CD4-positive, alpha-beta T cell treated with Interleukin-21 for 1 hour (primary cell): Measurements from ENCODE around the gene RBBP8NL.

ENCODE experiments used
- DNase-seq: peaks from one replicate; pipeline ENCODE4 v3.0.0-alpha.2; 2020

The RBBP8NL gene, protein sequence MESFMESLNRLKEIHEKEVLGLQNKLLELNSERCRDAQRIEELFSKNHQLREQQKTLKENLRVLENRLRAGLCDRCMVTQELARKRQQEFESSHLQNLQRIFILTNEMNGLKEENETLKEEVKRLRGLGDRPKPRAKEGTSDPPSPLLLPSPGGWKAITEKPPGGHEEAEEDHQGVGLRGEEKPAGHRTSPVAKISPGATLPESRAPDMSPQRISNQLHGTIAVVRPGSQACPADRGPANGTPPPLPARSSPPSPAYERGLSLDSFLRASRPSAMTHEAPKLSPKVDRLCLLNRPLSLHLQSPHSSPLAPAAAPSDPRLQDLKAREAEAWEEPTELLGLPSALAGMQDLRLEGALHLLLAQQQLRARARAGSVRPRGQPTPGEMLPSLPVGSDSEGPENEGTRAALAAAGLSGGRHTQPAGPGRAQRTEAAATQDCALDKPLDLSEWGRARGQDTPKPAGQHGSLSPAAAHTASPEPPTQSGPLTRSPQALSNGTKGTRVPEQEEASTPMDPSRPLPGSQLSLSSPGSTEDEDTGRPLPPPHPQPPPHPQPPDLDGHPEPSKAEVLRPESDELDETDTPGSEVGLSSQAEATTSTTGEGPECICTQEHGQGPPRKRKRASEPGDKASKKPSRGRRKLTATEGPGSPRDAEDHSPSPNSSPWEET

DNA sequence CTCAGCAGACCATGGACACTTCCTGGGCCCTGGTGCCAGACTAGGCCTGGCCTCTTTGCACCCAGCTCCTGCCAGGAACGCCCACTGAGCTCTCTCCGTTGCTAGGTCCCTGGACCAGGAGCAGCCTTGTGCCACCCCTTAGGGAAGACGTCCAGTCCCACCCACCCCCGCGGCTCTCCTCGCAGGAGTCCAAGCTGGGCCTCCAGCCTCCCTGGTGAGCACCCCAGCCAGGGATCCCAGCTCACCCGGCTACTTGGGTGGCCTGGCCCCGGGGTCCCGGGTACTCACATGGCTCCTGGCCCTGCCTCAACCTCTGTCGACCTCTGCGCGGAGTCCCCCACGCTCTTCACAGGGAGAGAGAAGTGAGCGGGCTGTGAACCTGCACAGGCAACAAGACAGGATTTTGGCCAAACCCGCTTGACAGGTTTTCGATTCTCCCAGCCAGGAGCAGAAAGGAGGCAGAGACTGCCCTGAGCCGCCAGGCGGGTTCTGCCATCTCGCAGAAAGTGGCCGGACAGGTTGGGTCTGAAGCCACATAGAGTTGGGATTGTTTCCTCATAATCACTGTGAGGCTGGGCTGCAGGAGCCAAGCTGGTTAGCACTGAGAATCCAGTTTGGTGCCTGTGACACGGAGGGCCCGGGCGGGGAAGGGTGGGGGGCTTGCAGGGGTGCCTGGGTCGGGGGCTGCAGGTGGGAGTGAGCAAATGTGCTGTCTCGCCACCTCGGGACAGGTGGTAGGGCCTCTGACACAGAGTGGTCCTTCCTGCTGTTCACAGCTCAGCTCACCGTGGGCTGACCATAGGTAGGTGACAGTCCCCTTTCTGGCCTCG lies at the start of gene RBBP8NL:
Gene RBBP8NL (minus strand): TSS at position 368 of the 830 bp plus-strand sequence. CDS start 7,892 bp downstream, outside the sequence.
- no peak for DNase-seq

DNA sequence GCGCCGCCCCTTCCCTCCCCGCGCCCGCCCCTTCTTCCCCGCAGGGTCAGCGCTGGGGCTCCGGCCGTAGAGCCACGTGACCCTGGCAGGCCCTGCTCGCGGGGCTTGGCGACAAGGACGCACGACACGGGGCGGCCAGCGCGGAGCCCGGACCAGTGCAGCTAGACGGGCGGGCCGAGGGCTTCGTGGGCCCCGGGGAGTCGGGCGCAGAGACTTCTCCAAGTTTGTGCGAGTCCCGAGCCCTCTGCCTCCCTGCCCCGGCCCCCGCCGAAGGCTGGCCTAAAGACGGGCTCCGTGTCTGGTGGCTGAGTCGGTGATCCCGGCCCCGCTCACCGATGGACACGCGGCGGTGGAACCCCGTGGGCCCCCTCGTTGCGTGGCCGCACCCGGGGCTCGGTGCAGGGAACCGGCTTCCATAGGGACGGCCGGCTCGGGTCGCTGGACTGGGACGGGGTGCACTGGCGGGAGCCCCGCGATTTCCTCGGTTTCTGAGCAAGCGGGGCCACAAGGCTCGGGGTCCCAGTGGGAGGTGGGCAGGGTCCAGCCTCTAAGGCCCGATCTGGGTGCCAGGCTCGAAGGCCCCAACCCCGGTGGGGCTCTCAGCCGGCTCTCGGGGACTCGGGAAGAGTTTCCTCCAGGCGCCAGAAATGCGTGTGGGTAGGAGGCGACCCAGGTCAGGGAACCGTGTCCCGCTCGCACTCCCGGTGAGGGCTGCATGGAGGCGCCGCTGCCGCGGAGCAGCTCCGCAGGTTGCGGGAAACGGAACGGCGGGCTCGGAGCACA lies 48.9 kb upstream of the RBBP8NL start:
- DNase-seq: no peak

DNA sequence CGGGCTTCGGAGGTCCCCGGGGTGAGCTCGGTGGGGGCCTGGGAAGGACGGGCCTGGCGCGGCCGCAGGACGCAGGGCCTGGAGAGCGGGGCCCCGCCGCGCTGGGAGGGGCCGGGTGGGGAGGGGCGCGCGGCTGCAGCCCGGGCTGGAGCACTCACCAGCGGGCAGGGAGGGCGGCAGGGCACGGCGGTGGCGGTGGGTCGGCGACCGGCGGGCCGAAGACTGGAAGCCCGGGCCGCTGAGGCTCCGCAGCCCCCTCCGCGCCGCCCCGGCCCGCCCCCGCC lies 48.4 kb upstream of the RBBP8NL start, which contains the start of gene GATA5:
Gene GATA5 (minus strand): TSS at position 224 of the 284 bp plus-strand sequence. CDS start 474 bp downstream, outside the sequence.
- no peak for DNase-seq

DNA sequence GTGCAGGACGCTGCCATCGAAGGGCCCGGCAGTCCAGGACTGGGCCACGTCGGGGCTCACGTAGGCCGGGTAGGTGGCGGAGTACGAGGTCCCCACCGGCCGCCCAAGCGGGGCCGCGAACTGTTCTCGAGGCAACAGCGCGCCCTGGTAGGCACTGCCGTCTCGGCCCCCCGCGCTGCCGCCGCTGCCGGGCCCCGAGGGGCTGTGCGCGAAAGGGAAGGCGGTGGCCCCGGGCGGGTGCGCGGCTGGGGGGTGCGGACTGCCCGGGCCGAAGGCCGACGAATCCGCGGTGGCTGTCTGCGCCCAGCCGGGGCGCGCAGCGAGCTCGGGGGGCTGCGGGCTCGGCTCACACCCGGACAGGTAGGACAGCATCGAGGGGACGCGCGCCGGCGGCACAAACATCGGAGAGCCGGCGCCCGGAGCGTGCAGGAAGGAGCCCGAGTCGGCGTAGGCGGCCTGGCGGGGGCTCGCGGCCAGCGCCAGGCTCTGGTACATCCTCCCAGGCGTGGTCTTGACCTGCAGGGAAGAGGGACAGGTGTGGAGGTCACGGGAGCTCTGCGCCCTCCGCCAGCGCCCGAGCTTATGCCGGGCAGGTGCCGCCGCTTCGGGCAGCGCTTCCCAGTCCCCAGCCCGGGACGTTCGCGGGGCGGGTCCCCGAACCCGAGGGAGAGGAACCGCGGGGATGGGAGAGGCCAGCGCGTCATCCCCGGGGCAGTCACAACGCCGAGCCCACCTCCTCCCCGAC lies 47.9 kb upstream of the RBBP8NL start:
- no peak for DNase-seq

DNA sequence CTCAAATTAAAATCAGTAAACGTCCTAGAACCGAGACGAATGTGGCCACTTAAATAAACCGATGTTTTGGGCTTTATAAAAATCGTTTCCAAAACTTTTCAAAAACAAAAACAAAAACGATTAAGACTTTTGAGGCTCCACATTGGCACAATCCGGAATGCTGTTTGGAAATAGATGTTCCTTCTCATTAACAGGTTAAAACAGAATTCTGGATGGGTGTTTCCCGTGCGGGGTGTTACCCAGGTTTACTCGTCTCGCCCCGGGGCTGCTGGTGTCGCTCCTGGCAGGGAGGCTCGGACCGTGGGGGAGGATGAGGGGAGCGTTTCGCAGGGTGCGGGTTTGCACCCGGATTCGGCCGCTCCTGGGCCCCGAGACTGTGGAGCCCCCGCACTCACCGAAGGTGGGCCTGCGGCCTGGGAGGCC lies 47.3 kb upstream of the RBBP8NL start:
- DNase-seq: no peak

DNA sequence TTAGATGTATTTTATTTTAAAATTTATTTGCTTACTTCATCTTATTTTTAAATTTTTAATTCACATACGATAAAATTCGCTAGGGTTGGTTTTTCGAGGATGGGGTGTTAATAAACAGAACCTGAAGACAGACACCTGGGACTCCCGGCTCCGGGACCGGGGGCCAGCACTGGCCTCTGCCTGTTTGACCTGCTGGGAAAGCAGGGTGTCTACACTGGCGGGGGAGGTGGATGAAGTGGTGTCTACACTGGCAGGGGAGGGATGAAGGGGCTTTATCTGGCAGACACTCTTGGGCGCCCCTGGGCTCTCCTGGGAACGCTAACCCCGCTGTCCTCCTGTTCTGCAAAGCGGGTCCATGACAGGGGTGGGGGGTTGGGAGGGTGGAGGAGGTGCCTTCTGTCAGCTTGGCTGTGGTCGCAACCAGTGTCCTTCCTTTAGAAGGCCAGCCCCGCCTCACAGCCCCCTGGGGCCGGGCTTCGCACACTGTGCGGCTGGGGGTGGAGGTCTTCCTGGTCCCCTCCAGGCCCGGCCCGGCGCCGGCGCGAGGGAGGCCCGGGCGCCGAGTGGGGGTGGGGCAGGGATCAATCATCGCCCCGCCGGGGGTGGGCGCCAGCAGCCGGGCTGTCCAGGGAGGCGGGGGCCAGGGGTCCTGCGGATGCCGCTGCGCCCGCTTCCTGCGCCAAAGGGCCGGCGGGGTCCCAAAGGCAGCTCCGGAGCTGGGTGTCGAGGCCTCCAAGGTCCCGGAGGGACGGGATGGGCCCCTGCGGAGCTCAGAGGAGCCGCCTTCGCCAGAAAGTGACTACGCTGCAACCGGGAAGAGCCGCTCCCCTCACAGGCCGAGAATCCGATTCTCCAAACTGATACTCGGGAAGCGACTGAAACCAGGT lies 46.6 kb upstream of the RBBP8NL start:
- DNase-seq: no peak

GRCh38 chr20:62472941-62473585 lies 45.7 kb upstream of the RBBP8NL start:
- no peak for DNase-seq

DNA sequence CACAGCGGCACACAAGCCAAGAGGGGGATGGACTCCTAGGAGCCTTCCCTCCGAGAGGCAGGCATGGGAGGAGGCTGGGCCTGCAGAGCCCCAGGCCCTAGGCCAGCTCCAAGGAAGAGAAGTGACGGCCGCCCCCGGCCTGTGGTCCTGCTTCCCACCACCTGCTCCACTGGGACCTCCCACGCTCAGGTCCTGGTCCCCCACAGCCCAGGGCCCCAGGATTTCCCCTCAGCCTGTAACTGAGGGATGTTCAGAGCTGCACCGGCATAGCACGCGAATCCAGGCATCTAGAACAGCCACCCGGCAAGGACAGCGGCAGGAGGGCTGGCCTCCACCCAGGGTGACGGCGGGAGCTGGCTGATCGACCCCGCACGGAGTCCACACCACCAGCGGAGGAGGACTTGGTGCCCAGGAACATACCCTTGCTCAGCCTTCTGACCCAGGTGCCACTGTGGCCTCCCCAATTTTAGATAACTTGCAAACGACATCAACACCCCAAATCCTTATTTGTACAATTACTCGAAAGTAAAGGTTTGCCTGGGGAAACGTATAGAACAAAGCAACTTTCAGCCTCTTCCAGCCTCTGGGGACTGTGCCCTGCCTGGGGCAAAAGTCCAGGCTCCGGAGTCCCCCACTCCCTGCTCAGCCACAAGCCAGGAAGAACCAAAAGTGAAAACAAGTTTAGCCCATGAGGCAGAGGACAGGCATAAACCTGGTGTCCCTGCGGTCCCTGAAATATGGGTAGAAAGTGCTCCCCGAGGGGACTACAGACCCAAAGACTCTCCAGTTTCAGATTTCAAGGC lies 45.0 kb upstream of the RBBP8NL start:
- DNase-seq: no peak

DNA sequence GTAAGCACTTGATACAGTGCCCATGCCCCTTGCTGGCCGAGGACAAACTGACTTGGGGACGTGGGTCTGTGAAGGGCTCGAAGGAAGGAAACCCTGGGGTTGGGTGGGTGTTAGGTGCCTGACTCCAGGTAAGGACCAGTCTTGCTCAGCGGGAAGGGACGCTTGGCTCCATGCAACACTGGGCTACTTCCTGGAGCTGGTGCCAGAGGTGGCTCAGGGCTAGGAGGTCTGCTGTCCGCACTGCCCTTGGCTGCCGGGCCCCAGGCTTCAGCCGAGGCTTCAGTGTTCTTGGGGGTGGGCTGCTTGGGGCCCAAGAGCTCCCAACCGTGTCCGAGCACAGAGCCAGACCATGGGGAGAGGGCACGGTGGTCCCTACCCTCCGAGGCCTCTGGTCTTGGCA lies 43.1 kb upstream of the RBBP8NL start:
- no peak for DNase-seq

DNA sequence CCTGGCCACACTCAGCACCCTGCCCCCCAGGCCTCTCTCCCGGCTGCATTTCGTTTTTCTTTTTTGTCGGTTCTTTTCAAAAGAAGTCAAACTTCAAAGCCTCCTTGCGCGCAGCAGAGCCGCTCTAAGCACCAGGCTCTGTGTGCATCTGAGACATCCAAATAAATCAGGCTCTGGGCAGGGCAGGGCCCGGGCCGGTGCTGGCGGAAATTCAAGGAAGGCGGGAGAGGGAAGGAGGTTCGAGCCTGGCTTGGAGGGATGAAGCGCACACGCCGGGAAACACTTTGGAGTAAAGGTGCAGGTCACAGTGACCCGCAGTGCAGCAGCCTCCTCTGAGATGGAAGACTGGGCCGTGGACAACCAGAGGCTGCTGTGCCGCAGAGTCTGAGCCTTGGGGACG lies 42.7 kb upstream of the RBBP8NL start:
- DNase-seq: no peak

DNA sequence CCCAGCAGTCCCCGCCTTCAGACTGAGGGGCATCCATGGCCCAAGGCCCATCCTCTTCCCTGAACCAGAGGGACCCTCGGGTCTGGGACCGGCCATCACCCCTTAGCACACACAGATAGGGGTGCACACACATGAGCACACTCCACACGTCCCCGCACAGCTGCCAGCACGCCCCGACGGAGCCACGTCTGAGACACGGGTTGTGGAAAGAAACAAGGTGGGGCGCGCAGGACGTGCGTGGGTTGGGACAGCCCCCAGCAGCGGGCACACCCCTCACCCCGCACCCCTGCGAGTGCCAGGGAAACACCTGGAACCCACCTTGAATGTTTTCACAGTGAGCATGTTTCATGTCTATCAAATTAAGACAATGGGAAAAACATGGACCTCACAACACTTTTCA lies 42.0 kb upstream of the RBBP8NL start:
- DNase-seq: no peak

DNA sequence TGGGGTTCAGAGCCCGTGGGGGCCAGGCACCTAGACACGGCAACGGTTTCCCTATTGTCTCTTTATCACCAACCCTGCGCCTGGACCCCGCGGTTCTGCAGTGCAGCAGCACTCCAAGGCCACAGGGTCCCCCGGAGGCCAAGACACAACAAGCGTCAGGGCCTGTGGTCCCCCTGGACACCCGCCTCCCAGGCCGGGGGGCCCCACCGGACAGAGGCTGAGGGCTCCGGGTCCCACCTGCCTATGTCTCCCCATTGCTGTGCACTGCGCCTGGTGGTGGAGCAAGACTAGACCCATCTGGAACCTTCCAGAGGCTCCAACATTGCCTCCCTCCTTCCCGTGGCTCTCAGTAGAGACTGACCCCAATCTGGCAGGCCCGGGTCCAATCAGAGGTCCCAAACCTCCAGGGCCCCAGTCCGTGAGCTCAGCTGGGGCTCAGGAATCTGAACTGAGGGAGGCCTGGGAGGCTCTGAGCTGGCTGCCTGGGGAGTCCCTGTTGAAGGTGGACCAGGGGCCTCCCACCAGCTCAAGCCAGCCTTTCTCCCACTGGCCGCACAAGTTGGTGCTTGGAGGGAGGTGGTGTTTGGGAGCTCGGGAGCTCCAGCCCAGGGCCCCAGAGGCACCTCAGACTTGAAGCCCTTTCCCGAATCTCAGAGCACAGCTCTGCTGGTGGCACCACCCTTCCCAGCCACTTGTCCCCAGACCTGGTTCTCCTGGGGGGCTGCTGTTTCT lies 39.6 kb upstream of the RBBP8NL start:
- no peak for DNase-seq

- DNase-seq: no peak
These were observed 38.9 kb upstream of the RBBP8NL start for GRCh38 chr20:62466072-62466760.

GRCh38 chr20:62464990-62465389 lies 37.7 kb upstream of the RBBP8NL start:
- no peak for DNase-seq

DNA sequence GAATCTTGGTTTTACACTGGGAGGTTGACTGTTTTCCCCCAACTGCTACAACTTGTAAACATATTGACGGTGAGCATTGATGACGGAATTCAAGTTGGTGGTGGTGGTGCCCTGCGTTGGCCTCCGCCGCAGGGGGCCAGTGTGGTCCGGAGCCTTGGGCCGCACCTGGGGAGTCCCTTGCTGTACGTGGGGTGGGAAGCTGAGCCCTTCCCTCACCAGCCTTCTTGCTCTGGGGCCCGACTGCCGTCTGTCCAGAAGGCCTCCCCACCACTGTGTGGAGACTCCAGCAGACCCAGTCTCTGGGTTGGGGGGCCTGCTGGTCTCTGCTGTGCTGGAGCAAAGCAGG lies 37.1 kb upstream of the RBBP8NL start:
- DNase-seq: no peak

DNA sequence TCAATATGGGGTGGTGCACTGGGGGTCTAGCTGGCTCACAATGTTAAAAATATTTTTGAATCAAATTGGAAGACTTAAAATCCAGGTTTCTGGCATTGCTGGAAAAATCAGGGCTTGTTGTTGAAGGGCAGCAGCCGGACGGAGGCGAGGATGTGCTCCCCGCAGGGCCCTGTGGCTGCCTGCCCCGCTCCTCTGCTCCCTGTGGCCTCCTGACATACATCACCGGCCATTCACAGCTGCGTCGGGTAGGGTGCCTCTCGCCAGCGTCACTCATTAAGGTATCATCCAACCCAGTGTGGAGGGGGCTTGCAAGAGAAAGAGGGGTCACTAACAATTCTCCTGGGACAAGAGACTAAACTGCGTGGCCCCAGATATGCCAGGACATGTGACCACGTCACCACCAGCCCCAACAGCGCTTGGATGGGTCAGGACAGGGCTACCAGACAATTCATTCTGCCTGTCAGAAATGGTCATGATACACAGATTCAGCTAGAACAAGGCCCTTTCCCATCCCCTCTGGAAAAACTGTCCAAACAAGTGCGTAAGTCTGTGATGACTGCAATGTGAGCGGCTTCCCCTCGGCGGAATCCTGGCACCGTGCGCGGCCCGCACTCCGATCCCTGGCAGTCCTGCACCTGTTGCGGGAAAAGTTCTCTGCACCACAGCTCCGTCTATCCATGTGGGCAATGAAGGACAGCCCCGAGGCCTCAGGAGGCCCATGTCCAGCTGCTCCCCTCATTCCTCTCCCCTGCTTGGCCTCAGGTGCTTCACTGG lies 36.5 kb upstream of the RBBP8NL start:
- no peak for DNase-seq

GRCh38 chr20:62462976-62463592 lies 35.7 kb upstream of the RBBP8NL start:
- no peak for DNase-seq
